GM23248 (cell line): ENCODE results near the gene CACNA1C.

Source experiments
- EZH2 ChIP-seq: fragments of 200-600 bp; sonication (generic); IDR thresholded peaks from 2 replicates; pipeline ENCODE4 v1.6.1; 2018; ENCODE audit warnings: antibody characterized with exemption, mild to moderate bottlenecking; ENCODE audit not compliant: insufficient read depth, poor library complexity, severe bottlenecking
- EZH2phosphoT487 ChIP-seq: fragments of 200-600 bp; sonication (generic); IDR thresholded peaks from 2 replicates; pipeline ENCODE4 v1.6.1; 2018; ENCODE audit warnings: antibody characterized with exemption, moderate library complexity, mild to moderate bottlenecking, low read depth; ENCODE audit not compliant: insufficient read depth

GRCh38 chr12:2179058-2179457, 126.3 kb downstream of the CACNA1C start:
- TF ChIP-seq EZH2 = no peak
- TF ChIP-seq EZH2phosphoT487 = no peak
